Measurements from ENCODE around the gene TP53.

DNA sequence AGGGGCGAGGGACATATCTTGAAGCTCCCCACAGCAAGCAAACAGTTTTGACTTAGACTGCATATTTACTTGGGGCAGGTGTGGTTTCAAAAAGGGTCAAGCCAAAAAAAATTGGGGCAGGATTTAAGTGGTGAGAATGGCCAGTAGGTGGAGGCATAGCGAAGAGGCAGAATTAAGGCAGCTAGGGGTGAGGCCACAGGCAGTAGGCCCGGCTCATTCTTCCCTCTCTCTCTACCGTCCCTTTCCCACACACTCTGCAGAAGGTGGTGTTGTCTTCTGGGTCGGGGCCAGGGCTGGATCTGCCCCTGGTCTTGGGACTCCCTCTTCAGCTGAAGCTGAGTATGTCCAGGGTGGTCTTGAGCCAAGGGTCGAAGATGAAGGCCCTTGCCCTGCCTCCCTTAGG lies 54.8 kb downstream of the TP53 start:
- no peak for TF ChIP-seq EZH2 (IDR thresholded peaks at IDR 0.05; ENCODE audit: low read length, missing control alignments)
- TF ChIP-seq, protein P1, sequence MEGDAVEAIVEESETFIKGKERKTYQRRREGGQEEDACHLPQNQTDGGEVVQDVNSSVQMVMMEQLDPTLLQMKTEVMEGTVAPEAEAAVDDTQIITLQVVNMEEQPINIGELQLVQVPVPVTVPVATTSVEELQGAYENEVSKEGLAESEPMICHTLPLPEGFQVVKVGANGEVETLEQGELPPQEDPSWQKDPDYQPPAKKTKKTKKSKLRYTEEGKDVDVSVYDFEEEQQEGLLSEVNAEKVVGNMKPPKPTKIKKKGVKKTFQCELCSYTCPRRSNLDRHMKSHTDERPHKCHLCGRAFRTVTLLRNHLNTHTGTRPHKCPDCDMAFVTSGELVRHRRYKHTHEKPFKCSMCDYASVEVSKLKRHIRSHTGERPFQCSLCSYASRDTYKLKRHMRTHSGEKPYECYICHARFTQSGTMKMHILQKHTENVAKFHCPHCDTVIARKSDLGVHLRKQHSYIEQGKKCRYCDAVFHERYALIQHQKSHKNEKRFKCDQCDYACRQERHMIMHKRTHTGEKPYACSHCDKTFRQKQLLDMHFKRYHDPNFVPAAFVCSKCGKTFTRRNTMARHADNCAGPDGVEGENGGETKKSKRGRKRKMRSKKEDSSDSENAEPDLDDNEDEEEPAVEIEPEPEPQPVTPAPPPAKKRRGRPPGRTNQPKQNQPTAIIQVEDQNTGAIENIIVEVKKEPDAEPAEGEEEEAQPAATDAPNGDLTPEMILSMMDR (conservative IDR thresholded peaks at IDR 0.05 in 1 of 2, IDR thresholded peaks at IDR 0.05 in 1 of 2; ENCODE audit: low read depth in 1 of 2, low read length in 2 of 2): peak; percentile 58 to 71
